Measurements from ENCODE around the gene CMTM7. TPM values are rescaled to one million over a fixed set of nuclear protein-coding genes. Genes with fewer than 3 reads are reported as not detected.

CMTM7 gene
- total RNA-seq, 1 donor from 2014 or later: 5.8 TPM

GRCh38 chr3:32367442-32367841, 24.2 kb upstream of the CMTM7 start:
- Histone ChIP-seq H3K36me3 (ENCODE audit: control insufficient read depth, insufficient read depth, low read length) (peaks cover 1% of the 10 kb centered on the region), H3K4me3 (ENCODE audit: low read depth, low read length) (no peak overlapping the region), H3K27me3 (ENCODE audit: control insufficient read depth, insufficient read depth, low read length) (no peaks in the 10 kb centered on the region)
- no peak for TF ChIP-seq CTCF (IDR thresholded peaks at IDR 0.05; ENCODE audit: insufficient read depth, low read length, severe bottlenecking)
- DNase-seq (ENCODE audit: low read depth): no peak
- FAIRE-seq: no peak

GRCh38 chr3:32371461-32372212, 20.0 kb upstream of the CMTM7 start:
- H3K4me3 ChIP-seq (ENCODE audit: low read depth, low read length): no peak overlapping the region
- TF ChIP-seq CTCF (IDR thresholded peaks at IDR 0.05; ENCODE audit: insufficient read depth, low read length, severe bottlenecking): no peak
- FAIRE-seq (no peak), DNase-seq (ENCODE audit: low read depth) (no peak)
- H3K27me3 ChIP-seq (ENCODE audit: control insufficient read depth, insufficient read depth, low read length): no peaks in the 10 kb centered on the region
- H3K36me3 ChIP-seq (ENCODE audit: control insufficient read depth, insufficient read depth, low read length): peaks cover 1% of the 10 kb centered on the region

GRCh38 chr3:32372213-32372490, 19.5 kb upstream of the CMTM7 start:
- Histone ChIP-seq H3K36me3 (ENCODE audit: control insufficient read depth, insufficient read depth, low read length) (peaks cover 1% of the 10 kb centered on the region), H3K4me3 (ENCODE audit: low read depth, low read length) (no peak overlapping the region), H3K27me3 (ENCODE audit: control insufficient read depth, insufficient read depth, low read length) (no peaks in the 10 kb centered on the region)
- DNase-seq (ENCODE audit: low read depth) (no peak), FAIRE-seq (no peak)
- no peak for TF ChIP-seq CTCF (IDR thresholded peaks at IDR 0.05; ENCODE audit: insufficient read depth, low read length, severe bottlenecking)

- DNase-seq (ENCODE audit: low read depth): no peak
- no peak for TF ChIP-seq CTCF (IDR thresholded peaks at IDR 0.05; ENCODE audit: insufficient read depth, low read length, severe bottlenecking)
- Histone ChIP-seq H3K4me3 (ENCODE audit: low read depth, low read length) (no peak overlapping the region), H3K27me3 (ENCODE audit: control insufficient read depth, insufficient read depth, low read length) (no peaks in the 10 kb centered on the region), H3K36me3 (ENCODE audit: control insufficient read depth, insufficient read depth, low read length) (peaks cover 1% of the 10 kb centered on the region)
- no peak for FAIRE-seq
Measured at GRCh38 chr3:32373276-32373675, 18.4 kb upstream of the CMTM7 start.

- Histone ChIP-seq H3K36me3 (ENCODE audit: control insufficient read depth, insufficient read depth, low read length) (peaks cover 1% of the 10 kb centered on the region), H3K4me3 (ENCODE audit: low read depth, low read length) (no peak overlapping the region), H3K27me3 (ENCODE audit: control insufficient read depth, insufficient read depth, low read length) (no peaks in the 10 kb centered on the region)
- no peak for TF ChIP-seq CTCF (IDR thresholded peaks at IDR 0.05; ENCODE audit: insufficient read depth, low read length, severe bottlenecking)
- DNase-seq (ENCODE audit: low read depth): no peak
- no peak for FAIRE-seq
Measured at GRCh38 chr3:32373844-32374243, 17.8 kb upstream of the CMTM7 start.
